Activated T-helper 1 cell treated with anti-CD3 and anti-CD28 coated beads, Interleukin-2, amount 50 U/mL, for 16 hours (primary cell): ENCODE measurements around the gene C5AR2.
"Not testable (repeated sequence)": the region's sequence is repeated elsewhere in the genome, so short reads cannot be mapped to it uniquely, and the experiment has no call there.

Experiments used
- DNase-seq, 2 donors: peaks; one replicate each; pipeline ENCODE4 v3.0.0-alpha.2; 2020; ENCODE audit warnings: low read depth in 1 of 2, low spot score in 1 of 2

The C5AR2 gene

DNA sequence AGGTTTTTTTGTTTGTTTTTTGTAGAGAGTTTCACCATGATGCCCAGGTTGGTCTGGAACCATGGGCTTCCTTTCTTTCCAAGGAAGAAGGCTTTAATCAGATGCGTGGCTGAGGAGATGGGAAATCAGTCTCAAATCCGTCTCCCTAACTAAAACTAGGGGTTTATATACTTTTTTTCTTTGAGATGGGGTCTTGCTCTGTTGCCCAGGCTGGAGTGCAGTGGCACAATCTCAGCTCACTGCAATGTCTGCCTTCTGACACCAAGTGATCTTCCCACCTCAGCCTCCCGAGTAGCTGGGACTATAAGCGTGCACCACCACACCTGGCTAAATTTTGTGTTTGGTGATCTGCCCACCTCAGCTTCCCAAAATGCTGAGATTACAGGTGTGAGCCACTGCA is 52.6 kb downstream of the C5AR2 start:
- DNase-seq: not testable (repeated sequence)

DNA sequence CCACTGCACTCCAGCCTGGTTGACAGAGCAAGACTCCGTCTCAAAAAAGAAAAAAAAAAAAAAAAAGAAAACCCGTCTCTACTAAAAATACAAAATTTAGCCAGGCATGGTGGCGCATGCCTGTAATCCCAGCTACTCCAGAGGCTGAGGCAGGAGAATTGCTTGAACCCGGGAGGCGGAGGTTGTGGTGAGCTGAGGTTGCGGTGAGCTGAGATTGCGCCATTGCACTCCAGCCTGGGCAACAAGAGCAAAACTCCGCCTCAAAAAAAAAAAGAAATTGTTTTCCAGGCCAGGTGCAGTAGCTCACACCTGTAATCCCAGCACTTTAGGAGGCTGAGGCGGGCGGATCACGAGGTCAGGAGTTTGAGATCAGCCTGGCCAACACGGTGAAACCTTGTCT is 54.6 kb downstream of the C5AR2 start:
- DNase-seq: not testable (repeated sequence)

DNA sequence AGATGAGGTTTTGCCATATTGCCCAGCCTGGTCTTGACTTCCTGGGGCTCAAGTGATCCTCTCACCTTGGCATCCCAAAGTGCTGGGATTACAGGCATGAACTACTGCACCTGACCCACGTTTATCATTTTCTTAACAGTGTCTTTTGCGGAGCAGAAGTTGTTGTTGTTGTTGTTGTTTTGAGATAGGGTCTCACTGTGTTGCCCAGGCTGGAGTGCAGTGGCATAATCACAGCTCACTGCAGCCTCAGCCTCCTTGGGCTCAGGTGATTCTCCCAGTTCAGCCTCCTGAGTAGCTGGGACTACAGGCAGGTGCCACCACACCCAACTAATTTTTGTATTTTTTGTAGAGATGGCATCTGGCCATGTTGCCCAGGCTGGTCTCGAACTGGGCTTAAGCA is 55.6 kb downstream of the C5AR2 start:
- DNase-seq: not testable (repeated sequence)

DNA sequence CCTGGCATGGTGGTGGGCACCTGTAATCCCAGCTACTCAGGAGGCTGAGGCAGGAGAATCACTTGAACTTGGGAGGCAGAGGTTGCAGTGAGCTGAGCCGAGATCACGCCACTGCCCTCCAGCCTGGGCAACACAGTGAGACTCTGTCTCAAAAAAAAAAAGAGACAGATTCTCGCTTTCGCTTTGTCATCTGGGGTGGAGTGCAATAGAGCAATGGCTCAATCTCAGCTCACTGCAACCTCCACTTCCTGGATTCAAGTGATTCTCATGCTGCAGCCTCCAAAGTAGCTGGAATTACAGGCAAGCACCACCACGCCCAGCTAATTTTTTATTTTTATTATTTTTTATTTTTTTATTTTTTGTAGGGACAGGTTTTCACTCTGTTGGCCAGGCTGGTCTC is 56.7 kb downstream of the C5AR2 start:
- not testable (repeated sequence) for DNase-seq

DNA sequence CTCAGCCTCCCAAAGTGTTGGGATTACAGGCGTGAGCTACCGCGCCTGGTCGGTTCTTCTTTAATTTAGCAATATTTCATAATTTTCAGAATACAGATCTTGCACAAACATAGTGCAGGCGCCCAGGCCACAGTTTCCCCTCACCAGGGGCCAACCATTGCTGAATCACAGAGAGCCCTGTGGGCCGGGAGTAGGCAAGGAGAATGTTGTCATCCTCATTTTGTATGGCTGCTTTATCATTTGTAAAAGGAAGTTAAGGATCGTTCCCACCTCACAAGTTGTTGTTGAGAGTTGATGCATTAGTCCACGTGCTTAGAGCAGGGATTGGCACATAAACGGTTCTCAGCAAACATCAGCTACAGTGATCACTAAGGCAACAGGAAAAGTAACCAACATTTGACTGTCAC is 57.2 kb downstream of the C5AR2 start:
- no peak for DNase-seq

DNA sequence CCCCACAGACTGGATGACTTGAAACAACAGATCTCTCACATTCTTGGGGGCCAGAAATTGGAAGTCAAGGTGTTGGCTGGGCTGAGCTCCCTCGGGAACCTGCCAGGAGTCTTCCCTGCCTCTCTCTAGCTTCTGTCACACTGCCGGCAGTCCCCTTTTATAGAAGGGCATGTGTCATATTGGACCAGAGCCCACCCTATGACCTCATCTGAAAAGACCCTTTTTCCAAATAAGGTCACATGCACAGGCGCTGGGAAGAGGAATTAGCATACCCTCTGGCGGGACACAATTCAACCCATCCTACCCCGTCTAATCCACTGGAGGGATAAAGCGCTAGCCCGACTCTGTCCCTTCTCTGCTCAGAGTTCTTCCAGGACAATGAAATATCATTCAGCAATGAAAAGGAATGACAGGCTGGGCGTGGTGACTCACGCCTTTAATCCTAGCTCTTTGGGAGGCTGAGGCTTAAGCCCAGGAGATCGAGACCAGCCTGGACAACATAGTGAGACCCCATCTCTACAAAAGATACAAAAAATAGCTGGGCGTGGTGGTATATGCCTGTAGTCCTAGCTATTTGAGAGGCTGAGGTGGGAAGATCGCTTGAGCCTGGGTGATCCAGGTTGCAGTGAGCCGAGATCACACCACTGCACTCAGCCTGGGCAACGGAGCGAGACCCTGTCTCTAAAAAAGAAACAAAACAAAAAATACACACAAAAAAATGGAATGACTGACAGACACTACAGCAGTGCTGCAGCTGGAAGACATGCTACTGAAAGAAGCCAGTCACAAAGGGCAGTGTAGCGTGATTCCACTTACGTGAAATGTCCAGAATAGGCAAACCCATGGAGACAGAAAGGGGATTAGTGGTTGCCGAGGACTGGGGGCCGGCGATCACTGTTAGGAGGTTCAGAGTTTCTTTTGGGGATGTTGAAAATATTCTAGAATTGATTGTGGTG is 58.8 kb downstream of the C5AR2 start:
- DNase-seq: no peak

DNA sequence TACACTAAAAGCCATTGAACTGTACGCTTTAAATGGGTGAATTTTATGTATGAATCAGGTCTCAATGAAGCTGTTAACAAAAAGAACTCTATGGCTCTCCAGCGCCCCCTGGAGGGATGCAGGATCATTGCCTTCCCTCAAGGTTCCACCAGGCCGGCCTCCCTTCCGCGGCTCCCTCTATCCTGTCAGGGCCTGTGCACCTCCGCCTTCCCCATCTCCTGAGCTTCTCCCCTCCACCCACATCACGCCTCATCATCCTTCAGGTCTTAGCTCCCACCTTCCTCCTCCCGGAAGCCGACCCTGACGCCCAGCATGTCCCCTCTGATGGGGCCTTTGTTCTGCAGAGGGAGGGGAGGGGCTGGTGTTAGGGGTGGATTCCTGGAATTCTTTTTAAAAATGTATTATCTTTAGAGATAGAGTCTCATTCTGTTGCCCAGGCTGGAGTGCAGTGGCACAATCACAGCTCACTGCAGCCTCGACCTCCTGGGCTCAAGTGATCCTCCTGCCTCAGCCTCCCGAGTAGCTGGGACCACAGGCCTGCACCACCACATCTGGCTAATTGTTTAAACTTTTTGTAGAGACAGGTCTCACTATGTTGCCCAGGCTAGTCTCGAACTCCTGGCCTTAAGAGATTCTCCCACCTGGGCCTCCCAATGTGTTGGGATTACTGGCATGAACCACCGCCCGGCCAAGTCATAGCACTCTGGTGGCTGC is 59.7 kb downstream of the C5AR2 start:
- DNase-seq: peak; percentile 59 to 73
